ENCODE measurements around the gene COG3.
A peak's percentile ranks its signal among the peaks of the same experiment; 100 is the strongest.
"Not testable (repeated sequence)": the region's sequence is repeated elsewhere in the genome, so short reads cannot be mapped to it uniquely, and the experiment has no call there.

Gene COG3, protein sequence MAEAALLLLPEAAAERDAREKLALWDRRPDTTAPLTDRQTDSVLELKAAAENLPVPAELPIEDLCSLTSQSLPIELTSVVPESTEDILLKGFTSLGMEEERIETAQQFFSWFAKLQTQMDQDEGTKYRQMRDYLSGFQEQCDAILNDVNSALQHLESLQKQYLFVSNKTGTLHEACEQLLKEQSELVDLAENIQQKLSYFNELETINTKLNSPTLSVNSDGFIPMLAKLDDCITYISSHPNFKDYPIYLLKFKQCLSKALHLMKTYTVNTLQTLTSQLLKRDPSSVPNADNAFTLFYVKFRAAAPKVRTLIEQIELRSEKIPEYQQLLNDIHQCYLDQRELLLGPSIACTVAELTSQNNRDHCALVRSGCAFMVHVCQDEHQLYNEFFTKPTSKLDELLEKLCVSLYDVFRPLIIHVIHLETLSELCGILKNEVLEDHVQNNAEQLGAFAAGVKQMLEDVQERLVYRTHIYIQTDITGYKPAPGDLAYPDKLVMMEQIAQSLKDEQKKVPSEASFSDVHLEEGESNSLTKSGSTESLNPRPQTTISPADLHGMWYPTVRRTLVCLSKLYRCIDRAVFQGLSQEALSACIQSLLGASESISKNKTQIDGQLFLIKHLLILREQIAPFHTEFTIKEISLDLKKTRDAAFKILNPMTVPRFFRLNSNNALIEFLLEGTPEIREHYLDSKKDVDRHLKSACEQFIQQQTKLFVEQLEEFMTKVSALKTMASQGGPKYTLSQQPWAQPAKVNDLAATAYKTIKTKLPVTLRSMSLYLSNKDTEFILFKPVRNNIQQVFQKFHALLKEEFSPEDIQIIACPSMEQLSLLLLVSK

DNA sequence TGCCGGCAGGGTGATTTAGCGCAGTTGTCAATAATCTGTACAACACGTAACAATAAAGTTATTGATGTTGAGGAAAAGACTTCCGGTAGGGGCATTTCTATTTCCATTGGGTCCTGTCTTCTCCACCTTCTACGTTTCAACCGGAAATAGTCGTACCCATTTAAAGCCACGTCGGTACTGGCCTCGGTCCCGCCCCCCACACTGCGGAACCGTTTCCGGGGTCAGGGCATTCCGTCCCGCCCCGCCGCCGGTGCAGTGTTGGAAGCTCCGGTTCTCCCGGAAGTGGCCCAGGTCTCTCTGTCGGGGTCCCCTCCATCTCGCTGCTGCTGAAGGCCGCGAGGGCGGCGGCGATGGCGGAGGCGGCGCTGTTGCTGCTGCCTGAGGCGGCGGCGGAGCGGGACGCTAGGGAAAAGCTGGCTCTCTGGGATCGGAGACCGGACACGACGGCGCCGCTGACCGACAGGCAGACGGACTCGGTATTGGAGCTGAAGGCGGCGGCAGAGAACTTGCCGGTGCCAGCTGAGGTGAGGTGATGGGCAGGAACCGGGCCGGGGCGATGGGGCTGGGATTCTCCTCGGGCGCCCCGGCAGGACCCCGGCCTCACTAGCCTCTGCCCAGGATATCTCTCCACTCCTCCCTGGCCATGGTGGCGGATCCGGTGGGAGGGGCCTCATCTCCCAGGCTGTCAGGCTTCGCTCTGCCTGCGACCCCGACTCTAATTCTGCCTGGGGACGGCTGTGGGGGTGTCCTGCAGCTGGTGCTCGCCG is at the start of gene COG3:
Gene COG3, plus strand, starts transcription at position 253 of the 767 bp plus-strand sequence. Its CDS starts 98 bp downstream, at position 351.
- DNase-seq = peak; percentile 95

DNA sequence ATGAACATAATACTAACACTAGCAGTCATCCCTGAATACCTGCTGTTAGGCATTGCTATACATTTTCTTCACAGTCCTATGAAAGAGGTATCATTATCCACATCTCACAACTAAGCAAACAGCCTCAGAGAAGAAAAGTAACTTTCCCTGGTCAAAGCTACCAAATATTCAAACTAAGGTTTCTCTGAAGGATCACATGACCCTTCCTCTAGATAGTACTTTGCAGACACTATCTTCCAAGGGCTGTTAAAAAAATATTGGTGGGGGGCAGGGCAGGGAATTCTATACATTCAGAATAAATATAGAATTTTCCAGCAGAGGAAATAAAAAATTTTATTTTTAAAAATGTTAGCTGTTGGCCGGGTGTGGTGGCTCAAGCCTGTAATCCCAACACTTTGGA is 49.6 kb upstream of the COG3 start:
- no peak for DNase-seq

DNA sequence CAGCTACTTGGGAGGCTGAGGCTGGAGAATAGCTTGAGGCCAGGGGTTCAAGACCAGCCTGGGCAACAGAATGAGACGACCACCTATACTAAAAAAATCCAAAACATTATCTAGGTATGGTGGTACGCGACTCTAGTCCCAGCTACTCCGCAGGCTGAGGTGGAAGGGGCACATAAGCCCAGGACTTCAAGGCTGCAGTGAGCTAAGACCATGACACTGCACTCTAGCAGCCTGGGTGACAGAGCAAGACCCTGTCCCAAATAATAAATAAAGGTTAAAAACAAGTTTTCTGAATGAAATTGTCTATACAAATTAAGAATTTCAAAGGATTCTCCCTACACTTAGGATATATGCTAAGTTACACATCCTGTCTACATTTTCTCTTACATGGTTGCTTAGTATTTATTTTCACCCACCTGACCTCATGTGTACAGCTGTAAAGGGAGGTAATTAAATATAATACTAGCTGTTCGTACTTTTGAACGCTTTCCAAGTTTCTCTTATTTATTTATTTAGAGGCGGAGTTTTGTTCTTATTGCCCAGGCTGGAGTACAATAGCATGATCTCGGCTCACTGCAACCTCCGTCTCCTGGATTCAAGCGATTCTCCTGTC is 48.1 kb upstream of the COG3 start:
- no peak for DNase-seq

DNA sequence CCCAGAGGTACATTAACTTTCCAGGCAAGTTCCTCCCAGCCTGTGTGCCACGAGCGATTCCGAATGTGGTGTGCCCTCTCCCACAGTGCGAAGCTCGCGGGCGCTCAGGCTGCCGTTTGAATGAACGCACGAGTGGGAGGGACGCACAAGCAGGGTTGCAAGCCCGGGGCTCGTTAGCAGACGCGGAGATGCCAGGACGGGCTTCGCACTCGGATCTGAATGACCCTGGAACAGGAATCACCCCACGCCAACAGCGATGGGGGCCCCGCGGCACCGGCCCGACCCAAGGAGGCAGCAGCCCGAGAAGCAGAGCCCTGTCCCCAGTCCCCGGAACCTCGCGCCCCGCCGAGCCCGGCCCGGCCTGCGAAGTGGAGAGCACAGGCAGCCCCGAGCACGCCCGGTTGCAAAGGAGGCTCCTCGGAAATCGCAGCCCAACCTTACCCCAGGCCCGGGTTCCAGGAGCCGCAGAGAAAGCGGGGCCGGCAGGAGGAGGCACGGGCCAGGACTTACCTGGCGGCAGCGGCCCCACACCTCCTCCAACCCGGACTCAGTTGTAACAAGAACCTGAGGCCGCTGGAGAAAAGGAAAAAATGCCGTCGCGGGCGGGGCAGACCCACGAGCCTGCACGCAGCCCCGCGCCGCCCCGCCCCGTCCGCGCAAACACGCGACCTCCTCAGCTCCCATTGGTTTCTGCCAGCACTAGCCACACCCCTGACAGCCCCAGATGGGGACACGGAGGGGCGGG is 46.8 kb upstream of the COG3 start, which contains the start of gene SLC25A30:
Gene SLC25A30, minus strand, starts transcription at position 584 of the 745 bp plus-strand sequence. CDS start 6,948 bp downstream, outside the sequence.
- peak; percentile 93 for DNase-seq

DNA sequence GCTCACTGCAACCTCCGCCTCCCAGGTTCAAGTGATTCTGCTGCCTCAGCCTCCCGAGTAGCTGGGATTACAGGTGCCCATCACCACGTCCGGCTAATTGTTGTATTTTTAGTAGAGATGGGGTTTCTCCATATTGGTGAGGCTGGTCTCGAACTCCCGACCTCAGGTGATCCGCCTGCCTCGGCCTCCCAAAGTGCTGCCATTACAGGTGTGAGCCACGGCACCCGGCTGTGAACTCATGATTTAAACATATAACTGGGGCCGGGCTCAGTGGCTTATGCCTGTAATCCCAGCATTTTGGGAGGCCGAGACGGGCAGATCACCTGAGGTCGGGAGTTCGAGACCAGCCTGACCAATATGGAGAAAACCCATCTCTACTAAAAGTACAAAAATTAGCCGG is 45.4 kb upstream of the COG3 start:
- not testable (repeated sequence) for DNase-seq

DNA sequence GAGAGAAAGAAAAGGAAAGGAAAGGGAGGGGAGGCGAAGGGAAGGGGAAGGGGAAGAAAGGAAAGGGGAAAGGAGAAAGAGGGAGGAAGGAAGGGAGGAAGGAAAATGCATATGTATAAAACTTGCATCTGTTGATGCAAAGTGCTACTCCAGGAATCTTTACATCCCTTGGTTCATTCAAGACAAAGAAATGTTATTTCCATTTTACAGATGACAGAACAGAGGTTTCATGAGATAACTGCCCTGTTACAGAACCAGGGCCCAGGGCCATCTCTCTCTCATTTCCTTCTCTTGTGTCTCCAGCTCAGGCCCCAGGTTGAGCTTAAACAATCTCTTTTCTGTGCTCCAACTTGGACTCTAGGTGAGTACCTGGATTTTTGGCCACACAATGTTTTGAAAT is 44.8 kb upstream of the COG3 start:
- DNase-seq = no peak

DNA sequence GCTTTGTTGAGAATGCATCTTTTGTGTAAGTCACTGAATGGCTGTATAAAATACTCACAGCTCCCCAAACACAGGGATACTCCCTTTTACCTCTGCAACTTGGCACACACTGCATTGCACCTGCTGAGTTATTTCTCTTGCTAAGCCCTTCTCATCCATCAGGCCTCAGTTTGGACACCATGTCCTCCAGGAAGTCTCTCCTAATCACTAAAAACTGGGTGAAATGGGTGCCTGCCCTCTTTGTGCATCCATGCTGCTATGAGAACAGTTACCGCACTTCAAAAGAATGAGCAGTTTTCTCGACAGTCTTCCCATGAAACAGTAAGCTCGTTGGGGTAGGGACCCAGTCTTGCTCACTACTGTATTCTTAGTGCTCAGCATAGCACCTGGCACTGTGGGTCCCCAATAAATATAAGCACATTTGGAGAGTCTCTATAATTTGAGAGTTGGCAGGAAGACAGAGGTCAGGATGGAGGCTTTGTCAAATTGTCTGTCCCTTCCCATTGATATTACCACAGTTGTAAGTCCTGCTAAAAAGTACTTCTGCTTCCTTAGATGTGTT is 41.9 kb upstream of the COG3 start:
- DNase-seq = no peak

DNA sequence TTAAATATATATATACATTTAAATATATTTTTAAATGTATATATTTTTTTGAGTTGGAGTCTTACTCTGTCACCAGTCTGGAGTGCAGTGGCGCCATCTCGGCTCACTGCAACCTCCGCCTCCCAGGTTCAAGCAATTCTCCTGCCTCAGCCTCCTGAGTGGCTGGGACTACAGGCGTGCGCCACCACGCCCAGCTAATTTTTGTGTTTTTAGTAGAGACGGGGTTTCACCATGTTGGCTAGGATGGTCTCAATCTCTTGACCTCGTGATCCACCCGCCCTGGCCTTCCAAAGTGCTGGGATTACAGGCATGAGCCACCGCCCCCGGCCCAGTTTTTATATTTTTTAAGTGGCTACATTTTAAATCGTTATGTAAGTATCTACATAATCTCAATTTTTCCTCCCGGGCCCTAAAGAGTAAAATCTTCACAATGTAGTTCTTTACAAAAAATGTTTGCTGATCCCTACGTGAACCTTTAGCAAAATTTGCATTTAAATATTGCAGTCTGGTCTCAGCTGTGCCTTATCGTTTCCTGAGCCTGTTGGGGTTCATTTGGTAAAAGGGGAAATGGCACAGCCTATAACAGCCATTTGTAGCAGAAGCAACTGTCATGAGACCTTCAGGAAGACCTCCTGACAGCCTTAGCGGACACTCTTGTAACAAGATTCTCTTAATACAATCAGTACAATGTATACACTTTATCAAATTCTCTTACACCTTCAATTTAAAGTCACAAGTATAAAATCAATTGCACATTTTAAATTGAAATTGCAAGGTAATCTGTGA is 38.5 kb upstream of the COG3 start:
- not testable (repeated sequence) for DNase-seq

DNA sequence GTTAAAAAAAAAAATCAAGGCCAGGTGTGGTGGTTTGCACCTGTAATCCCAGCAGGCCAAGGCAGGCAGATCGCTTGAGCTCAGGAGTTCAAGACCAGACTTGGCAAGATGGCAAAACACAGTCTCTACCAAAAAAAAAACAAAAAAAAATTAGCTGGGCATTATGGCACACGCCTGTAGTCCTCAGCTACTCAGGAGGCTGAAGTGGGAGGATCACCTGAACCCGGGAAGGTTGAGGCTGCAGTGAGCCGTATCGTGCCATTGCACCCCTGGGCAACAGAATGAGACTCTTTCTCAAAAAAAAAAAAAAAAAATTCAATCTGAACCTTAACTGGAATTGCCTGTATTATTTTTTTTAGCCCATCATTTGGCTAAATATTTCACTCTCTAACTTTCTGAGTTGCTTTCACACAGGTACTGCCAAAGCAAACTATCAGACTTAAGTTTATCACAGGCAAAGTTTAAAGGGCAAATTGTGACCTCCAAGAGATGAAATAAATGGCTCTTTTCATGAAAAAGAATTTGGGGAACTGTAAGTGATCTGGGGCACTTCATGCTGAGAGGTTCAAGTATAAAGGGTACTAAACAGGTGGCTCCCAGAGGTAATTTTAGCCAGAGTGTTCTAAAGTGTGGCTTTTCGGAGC is 31.9 kb upstream of the COG3 start:
- no peak for DNase-seq

DNA sequence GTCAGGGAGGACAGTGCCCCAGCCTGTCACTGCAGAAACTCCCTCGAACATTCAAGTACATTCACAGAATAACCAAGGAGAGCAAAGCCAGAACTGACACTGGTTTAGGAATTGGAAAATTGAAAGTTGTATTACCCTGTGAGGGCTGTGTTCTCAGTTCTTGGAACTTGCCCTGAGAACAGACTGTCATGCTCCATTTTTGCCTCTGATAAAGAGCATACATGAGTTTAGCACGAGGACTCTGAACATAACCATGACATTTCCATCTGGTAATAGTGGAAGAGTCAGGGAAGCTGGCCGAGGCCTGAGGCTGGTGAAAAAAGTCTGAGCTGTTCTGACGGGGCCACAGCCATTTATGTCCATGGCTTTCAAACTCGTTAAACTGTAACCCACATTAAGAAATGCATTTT is 31.4 kb upstream of the COG3 start:
- no peak for DNase-seq

DNA sequence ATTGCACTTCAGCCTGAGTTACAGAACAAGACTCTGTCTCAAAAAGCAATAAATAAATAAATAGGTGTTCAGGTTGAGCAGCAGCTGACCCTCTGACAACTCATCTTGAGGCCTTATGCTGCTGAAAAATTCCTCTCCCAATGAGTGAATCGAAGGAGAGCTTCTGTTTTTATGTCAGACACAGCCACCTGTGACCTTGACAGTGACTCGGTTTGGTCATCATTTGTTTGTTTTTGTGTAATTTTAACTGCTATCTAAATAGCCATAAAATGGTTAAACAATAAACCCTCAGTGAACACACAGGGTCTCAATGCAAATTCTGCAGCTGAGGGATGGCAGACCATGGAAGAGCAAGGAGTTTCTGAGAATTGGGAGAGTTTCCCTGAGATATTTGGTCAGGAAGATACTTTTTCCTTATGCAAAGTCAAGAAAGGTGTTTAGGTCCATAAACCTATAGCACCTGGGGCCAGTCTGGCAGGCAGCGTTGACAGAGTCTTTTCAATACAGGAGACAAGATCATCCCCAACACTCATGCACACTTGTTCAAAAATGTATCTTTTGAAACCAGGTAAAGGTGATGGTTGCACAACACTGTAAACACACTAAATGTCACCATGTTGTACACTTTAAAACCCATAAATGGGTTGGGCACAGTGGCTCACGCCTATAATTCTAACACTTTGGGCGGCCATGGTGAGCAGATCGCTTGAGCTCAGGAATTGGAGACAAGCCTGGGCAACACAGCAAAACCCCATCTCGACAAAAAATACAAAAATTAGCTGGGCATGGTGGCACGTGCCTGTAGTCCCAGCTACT is 30.0 kb upstream of the COG3 start:
- no peak for DNase-seq

DNA sequence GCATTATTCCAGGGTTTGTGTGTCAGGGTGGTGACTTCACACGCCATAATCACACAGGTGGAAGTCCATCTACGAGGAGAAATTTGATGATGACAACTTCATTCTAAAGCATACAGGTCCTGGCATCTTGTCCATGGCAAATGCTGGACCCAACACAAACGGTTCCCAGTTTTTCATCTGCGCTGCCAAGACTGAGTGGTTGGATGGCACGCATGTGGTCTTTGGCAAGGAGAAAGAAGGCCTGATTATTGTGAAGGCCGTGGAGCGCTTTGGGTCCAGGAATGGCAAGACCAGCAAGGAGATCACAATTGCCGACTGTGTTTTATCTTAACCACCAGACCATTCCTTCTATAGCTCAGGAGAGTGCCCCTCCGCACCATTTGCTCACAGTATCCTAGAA is 28.4 kb upstream of the COG3 start:
- no peak for DNase-seq

DNA sequence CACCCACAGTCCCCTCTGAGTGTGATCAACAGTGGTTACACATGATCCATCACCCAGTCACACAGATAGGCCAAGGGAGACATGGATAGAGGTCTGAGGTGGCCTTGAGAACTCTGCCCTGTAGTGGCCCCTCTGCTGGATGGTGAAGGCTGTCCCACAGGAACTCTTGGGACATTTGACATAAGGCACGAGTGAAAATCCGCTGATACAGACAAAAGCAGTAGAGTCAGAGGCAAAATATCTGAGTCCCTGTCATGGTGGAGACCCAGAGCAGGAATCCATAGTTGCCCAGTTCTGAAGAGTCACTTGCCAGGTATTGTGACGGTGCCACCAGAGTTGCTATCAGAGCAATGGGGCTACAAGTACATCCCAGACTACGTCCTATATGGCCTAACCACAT is 27.8 kb upstream of the COG3 start:
- no peak for DNase-seq

DNA sequence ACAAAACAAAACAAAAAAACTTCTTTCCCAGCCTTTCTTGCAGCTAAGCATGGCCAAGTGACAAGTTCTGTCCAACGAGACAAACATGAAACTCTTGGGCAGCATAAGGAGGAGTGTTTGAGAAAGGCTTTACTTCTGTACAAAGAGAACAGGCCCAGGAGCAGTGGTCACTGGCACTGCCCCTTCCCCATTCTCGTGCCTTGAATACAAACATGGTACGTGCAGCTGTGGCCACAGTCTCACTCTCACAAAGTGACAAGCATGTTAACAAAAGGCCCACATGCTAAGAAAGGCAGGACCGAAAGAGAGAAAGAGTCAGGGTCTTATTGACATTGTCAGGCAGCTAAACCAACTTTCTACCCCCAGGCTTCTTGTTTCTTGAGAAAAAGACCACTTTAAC is 26.8 kb upstream of the COG3 start:
- no peak for DNase-seq

DNA sequence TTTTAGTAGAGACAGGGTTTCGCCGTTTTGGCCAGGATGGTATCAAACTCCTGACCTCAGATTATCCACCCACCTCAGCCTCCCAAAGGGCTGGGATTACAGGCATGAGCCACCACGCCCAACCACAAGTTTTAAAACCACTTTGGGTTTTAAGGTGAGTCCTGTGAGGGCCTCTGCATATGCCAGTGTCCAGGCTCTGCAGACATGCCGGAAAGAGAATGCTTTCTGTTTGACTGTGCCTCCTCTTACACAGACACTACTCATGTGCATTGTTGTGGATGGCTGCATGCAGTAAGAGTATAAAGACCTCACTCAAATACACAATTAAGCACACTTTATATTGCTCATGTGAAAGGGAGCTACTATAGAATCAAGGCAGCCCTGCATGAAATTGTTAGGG is 25.7 kb upstream of the COG3 start:
- DNase-seq = no peak

DNA sequence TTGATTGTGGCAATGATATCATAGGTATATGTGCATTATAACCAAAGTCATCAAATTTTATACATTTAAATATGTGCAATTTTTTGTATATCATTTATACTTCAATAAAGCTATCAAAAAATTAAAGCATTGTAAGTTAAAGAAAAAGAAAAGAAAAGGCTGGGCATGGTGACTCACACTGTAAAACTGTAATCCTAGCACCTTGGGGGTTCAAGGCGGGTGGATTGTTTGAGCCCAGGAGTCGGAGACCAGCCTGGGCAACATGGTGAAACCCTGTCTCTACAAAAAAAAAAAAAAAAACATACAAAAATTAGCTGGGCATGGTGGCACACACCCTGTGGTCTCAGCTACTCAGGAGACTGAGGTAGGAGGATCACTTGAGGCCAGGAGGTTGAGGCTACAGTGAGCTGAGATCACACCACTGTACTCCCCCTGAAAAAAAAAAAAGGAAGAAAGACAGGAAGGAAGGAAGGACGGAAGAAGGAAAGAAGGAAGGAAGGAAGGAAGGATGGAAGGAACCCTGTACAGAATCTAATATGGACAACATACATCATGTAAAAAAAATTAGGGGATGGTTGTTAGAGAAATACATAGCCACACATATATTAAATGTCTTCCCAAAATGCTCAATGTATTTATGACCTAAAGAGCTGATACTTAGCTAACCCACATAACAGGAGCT is 24.8 kb upstream of the COG3 start:
- DNase-seq = no peak

DNA sequence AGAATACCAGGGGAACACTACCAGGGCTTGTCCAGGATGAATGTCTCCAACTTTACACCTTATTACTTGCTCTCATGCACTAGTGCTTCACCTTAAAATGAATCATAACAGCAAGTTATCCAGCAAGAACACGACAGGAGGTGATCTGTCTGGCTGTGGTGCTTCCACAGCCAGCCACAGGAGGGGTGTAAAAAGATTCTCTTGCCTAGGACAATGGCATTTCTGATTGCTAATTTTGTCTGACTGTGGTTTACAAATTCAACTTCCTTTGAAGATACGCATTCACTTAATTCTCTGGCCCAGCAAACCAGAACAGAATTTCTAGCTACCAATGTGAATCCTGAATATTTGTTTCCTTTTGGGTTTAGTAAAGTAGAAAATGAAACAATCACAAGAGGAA is 23.1 kb upstream of the COG3 start:
- DNase-seq = no peak

DNA sequence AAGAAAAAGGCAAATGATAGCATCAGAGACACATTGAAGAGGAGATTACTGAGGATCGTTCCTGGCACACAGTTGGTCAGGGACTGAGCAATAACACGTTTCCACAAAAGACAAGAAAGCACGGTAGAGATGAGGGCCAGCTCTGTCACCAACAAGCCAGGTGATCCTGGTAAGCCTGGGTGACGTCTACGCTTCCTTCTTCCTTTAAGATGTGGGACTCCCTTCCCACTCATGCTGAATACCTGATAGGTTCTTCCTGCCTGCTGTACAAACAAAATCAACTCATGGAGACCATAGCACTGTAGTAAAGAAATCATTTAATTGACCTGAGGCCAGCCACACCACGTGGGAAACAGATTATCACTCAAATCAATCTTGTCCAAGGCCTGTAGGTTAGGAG is 19.7 kb upstream of the COG3 start:
- no peak for DNase-seq

DNA sequence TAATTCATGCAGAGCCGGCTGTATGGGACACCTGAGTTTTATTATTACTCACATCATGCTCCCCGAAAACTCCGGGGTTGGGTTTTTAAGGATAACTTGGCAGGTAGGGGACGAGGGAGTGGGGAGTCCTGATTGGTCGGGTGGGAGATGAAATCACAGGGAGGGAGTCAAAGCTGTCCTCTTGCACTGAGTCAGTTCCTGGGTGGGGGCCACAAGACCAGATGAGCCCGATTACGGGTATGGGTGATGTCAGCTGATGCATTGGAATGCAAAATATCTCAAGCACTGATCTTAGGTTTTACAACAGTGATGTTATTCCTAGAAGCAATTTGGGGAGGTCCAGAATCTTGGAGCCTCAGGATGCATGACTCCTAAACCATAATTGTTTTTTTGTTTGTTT is 18.6 kb upstream of the COG3 start:
- no peak for DNase-seq

All from stimulated activated naive CD4-positive, alpha-beta T cell treated with Interleukin-2 at 50 U/mL for 16 hours (primary cell).